HEK293 (cell line): Measurements from ENCODE around the gene TUBD1.

Source experiments
- CTCF ChIA-PET: fragments of 350-600 bp; formaldehyde crosslinking; extraction: SDS; loops from one replicate; lab custom pipeline; 2021; ENCODE audit warnings: antibody characterized with exemption; lab: Yijun Ruan, JAX
- POLR2A ChIA-PET: fragments of 300-600 bp; formaldehyde crosslinking; extraction: SDS; loops from one replicate; lab custom pipeline; 2020; ENCODE audit warnings: antibody characterized with exemption, inconsistent platforms; lab: Yijun Ruan, JAX
- H3K27ac ChIP-seq: fragments of 200-500 bp; sonication (Bioruptor generic); 2 replicates; pipeline ENCODE4 v1.5.1; 2014; ENCODE audit warnings: low read depth, low read length, control low read depth, inconsistent platforms; ENCODE audit errors: extremely low read depth
- H3K36me3 ChIP-seq, 2 experiments: fragments of 200-500 bp in 1 of 2; sonication (Bioruptor generic) in 1 of 2; 1 replicate in 1 of 2; 2 replicates in 1 of 2; pipeline ENCODE4 v1.5.1; 2014 to 2017; ENCODE audit warnings: inconsistent platforms in 2 of 2, low read length in 2 of 2; ENCODE audit not compliant: control insufficient read depth in 2 of 2, insufficient read depth in 1 of 2
- H3K4me1 ChIP-seq: fragments of 200-500 bp; sonication (Bioruptor generic); 2 replicates; pipeline ENCODE4 v1.5.1; 2014; ENCODE audit warnings: mild to moderate bottlenecking, low read length, inconsistent platforms; ENCODE audit not compliant: control insufficient read depth, insufficient read depth
- H3K4me3 ChIP-seq: 2 replicates; pipeline ENCODE4 v1.5.1; 2011; ENCODE audit warnings: low read depth, mild to moderate bottlenecking, control low read depth, low read length, moderate library complexity
- H3K9me3 ChIP-seq: fragments of 200-500 bp; sonication (Bioruptor generic); 2 replicates; pipeline ENCODE4 v1.5.1; 2014; ENCODE audit warnings: low read depth, low read length, inconsistent platforms; ENCODE audit not compliant: control insufficient read depth, insufficient read depth
- SCRT2 ChIP-seq: fragments of 450-650 bp; formaldehyde crosslinking; IDR thresholded peaks from 2 replicates; pipeline ENCODE4 v1.5.1; 2016; ENCODE audit warnings: missing biosample characterization, missing genetic modification characterization
- ZFP3 ChIP-seq: fragments of 450-650 bp; formaldehyde crosslinking; IDR thresholded peaks from 2 replicates; pipeline ENCODE4 v1.5.1; 2016; ENCODE audit warnings: low read depth, missing biosample characterization, missing genetic modification characterization
- ZNF292 ChIP-seq: fragments of 450-650 bp; formaldehyde crosslinking; IDR thresholded peaks from 2 replicates; pipeline ENCODE4 v1.5.1; 2016; ENCODE audit warnings: low read depth, missing biosample characterization, missing genetic modification characterization, borderline replicate concordance
- ZNF416 ChIP-seq: fragments of 450-650 bp; formaldehyde crosslinking; IDR thresholded peaks from 2 replicates; pipeline ENCODE4 v1.5.1; 2016; ENCODE audit warnings: missing biosample characterization, missing genetic modification characterization
- ZNF561 ChIP-seq: fragments of 450-650 bp; IDR thresholded peaks from 2 replicates; pipeline ENCODE4 v1.5.1; 2018; ENCODE audit warnings: missing biosample characterization, missing genetic modification characterization, borderline replicate concordance
- ZNF792 ChIP-seq: fragments of 450-650 bp; formaldehyde crosslinking; IDR thresholded peaks from 2 replicates; pipeline ENCODE4 v1.5.1; 2016; ENCODE audit warnings: missing biosample characterization, missing genetic modification characterization
- ZSCAN23 ChIP-seq: fragments of 450-650 bp; formaldehyde crosslinking; IDR thresholded peaks from 2 replicates; pipeline ENCODE4 v1.5.1; 2016; ENCODE audit warnings: missing biosample characterization, missing genetic modification characterization

TUBD1 gene

GRCh38 chr17:59810894-59811153 lies 81.9 kb downstream of the TUBD1 start:
- peaks cover 21 to 26% of the 10 kb centered on the region in 2 experiments; a peak in 2 of 3 replicates for H3K36me3 ChIP-seq
- CTCF ChIA-PET = interaction anchor here (0.7 kb wide), 1 partner anchor 16 kb away, joined by 3 read pairs; no protein-coding TSS in a partner anchor

More at GRCh38 chr17:59810894-59811153, 81.9 kb downstream of the TUBD1 start:
- no peaks in the 10 kb centered on the region for H3K9me3 ChIP-seq
- H3K27ac ChIP-seq = no peak overlapping the region
- H3K4me3 ChIP-seq = no peak overlapping the region
- no peaks in the 10 kb centered on the region for H3K4me1 ChIP-seq
- TF ChIP-seq ZNF792 (tag by site-specific recombination) (no peak), ZNF292 (tag by site-specific recombination) (no peak), ZFP3 (tag by site-specific recombination) (no peak), ZNF416 (no peak), SCRT2 (tag by site-specific recombination) (no peak), ZSCAN23 (tag by site-specific recombination) (no peak), ZNF561 (tag by site-specific recombination) (no peak)
- POLR2A ChIA-PET = no interaction called here
